ENCODE data around the gene GJC1. TPM values are rescaled to one million over a fixed set of nuclear protein-coding genes. Genes with fewer than 3 reads are reported as not detected.

GJC1 gene
- total and polyA plus RNA-seq, 2 donors (not counting 1 experiment from before 2014, with no cell fraction given): 33.9 to 97.3 TPM

DNA sequence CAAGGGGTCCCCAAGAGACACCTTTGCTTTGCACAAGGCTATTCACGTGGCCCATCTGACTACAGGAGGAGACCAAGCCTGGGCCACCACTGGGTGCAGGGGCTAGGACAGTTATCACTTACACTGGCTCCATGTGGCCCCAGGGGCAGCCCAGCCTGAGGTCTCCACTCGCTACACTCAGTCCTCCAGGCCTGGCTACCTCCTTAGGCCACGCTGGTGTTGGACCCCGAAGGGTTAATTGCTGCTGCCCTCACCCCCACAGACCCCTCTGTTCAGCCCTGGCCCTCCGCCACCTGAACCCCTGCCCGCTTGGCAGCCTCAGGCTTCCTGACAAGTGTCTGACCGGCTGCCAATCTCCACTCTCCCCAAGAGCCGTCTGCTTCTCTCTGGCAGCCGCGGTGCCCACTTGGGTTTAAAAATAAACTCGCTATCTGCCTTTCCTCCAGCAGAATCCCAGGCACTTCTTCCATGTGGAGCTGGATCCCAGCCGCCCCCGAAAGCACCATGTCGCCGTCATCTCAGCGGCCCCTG lies 43.5 kb downstream of the GJC1 start:
- H4K20me1 ChIP-seq (ENCODE audit: control insufficient read depth, extremely low read depth, insufficient read depth, low read length): no peaks in the 10 kb centered on the region
- no peaks in the 10 kb centered on the region for H3K27me3 ChIP-seq (ENCODE audit: control insufficient read depth, insufficient read depth, low read length)
- no peak overlapping the region for H3K4me2 ChIP-seq (ENCODE audit: extremely low read depth, insufficient read depth, low read length)
- H3K27ac ChIP-seq (ENCODE audit: insufficient read depth, low read length): no peak overlapping the region
- TF ChIP-seq, protein P1, sequence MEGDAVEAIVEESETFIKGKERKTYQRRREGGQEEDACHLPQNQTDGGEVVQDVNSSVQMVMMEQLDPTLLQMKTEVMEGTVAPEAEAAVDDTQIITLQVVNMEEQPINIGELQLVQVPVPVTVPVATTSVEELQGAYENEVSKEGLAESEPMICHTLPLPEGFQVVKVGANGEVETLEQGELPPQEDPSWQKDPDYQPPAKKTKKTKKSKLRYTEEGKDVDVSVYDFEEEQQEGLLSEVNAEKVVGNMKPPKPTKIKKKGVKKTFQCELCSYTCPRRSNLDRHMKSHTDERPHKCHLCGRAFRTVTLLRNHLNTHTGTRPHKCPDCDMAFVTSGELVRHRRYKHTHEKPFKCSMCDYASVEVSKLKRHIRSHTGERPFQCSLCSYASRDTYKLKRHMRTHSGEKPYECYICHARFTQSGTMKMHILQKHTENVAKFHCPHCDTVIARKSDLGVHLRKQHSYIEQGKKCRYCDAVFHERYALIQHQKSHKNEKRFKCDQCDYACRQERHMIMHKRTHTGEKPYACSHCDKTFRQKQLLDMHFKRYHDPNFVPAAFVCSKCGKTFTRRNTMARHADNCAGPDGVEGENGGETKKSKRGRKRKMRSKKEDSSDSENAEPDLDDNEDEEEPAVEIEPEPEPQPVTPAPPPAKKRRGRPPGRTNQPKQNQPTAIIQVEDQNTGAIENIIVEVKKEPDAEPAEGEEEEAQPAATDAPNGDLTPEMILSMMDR (conservative IDR thresholded peaks at IDR 0.05 in 1 of 2, IDR thresholded peaks at IDR 0.05 in 1 of 2; ENCODE audit: low read depth in 1 of 2, low read length in 2 of 2): no peak
- no peak for TF ChIP-seq EZH2 (IDR thresholded peaks at IDR 0.05; ENCODE audit: low read length, missing control alignments)
- H3K9ac ChIP-seq (ENCODE audit: insufficient read depth, low read length): no peak overlapping the region
- H3K4me1 ChIP-seq (ENCODE audit: control insufficient read depth, extremely low read depth, insufficient read depth, low read length): no peaks in the 10 kb centered on the region
- no peak overlapping the region for H2AFZ ChIP-seq (ENCODE audit: low read length)
- H3K36me3 ChIP-seq (ENCODE audit: control insufficient read depth, insufficient read depth, low read length): no peaks in the 10 kb centered on the region
- H3K9me3 ChIP-seq (ENCODE audit: control insufficient read depth, insufficient read depth, low read depth, low read length): no peaks in the 10 kb centered on the region
- DNase-seq (ENCODE audit: low read depth in 2 of 2): no peak
- no peak overlapping the region for H3K4me3 ChIP-seq (replicated peaks in 1 of 4; ENCODE audit: control extremely low read depth in 1 of 4, insufficient read depth in 1 of 4, low read depth in 3 of 4, low read length in 4 of 4)
- H3K79me2 ChIP-seq (ENCODE audit: control insufficient read depth, insufficient read depth, low read length): no peaks in the 10 kb centered on the region

DNA sequence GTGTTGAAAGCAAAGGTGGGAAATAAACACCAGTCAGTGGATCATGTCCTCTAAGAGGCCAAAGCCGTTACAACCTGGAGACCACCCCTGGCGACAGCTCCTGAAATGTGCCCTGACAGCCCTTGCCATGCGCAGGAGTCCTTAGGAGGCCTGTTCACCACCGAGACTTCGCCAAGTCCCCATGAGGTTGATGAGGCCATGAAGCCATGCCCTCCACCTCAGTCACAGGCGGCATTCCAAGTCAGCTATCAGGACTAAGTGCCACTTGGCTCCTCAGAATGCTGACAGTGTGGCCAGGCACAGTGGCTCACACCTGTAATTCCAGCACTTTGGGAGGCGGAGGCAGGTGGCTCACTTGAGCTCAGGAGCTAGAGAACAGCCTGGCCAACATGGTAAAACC lies 44.2 kb downstream of the GJC1 start:
- no peak for DNase-seq (ENCODE audit: low read depth in 2 of 2)
- Histone ChIP-seq H3K79me2 (ENCODE audit: control insufficient read depth, insufficient read depth, low read length) (no peaks in the 10 kb centered on the region), H3K9me3 (ENCODE audit: control insufficient read depth, insufficient read depth, low read depth, low read length) (no peaks in the 10 kb centered on the region), H4K20me1 (ENCODE audit: control insufficient read depth, extremely low read depth, insufficient read depth, low read length) (no peaks in the 10 kb centered on the region), H3K36me3 (ENCODE audit: control insufficient read depth, insufficient read depth, low read length) (no peaks in the 10 kb centered on the region), H3K4me2 (ENCODE audit: extremely low read depth, insufficient read depth, low read length) (no peak overlapping the region), H3K27ac (ENCODE audit: insufficient read depth, low read length) (no peak overlapping the region), H3K4me1 (ENCODE audit: control insufficient read depth, extremely low read depth, insufficient read depth, low read length) (no peaks in the 10 kb centered on the region), H3K27me3 (ENCODE audit: control insufficient read depth, insufficient read depth, low read length) (no peaks in the 10 kb centered on the region), H3K9ac (ENCODE audit: insufficient read depth, low read length) (no peak overlapping the region), H2AFZ (ENCODE audit: low read length) (no peak overlapping the region), H3K4me3 (replicated peaks in 1 of 4; ENCODE audit: control extremely low read depth in 1 of 4, insufficient read depth in 1 of 4, low read depth in 3 of 4, low read length in 4 of 4) (no peak overlapping the region)
- TF ChIP-seq, protein P1 (conservative IDR thresholded peaks at IDR 0.05 in 1 of 2, IDR thresholded peaks at IDR 0.05 in 1 of 2; ENCODE audit: low read depth in 1 of 2, low read length in 2 of 2): no peak
- no peak for TF ChIP-seq EZH2 (IDR thresholded peaks at IDR 0.05; ENCODE audit: low read length, missing control alignments)

DNA sequence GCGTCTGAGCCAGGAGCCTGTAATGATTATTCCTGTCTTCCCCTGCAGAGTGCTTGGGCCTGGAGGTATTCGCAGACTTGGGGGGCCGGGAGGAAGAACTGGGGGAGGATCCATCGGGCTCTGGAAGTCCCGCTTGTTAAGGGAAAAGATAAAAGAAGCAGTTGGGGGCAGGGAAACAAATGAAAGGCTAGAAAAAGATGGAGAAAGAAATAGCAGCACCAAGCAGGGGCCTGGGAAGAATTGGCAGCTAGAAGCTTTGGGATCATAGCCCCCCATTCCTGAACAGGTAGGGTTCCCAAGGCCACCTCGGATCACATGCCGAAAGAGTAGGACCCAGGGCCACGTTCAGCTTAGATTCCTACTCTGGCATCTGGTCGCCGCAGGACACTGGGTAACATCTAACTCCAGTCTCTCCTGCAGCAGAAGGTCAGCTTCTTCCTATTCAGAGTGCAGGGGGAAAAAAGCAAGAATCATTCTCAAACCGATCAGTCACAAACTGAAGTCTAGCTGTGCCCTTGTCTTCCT lies 47.7 kb downstream of the GJC1 start:
- no peaks in the 10 kb centered on the region for H4K20me1 ChIP-seq (ENCODE audit: control insufficient read depth, extremely low read depth, insufficient read depth, low read length)
- no peak overlapping the region for H3K9ac ChIP-seq (ENCODE audit: insufficient read depth, low read length)
- peaks cover 2% of the 10 kb centered on the region for H3K4me1 ChIP-seq (ENCODE audit: control insufficient read depth, extremely low read depth, insufficient read depth, low read length)
- no peaks in the 10 kb centered on the region for H3K9me3 ChIP-seq (ENCODE audit: control insufficient read depth, insufficient read depth, low read depth, low read length)
- no peak for DNase-seq (ENCODE audit: low read depth in 2 of 2)
- H3K4me2 ChIP-seq (ENCODE audit: extremely low read depth, insufficient read depth, low read length): no peak overlapping the region
- H3K27ac ChIP-seq (ENCODE audit: insufficient read depth, low read length): no peak overlapping the region
- TF ChIP-seq EZH2 (IDR thresholded peaks at IDR 0.05; ENCODE audit: low read length, missing control alignments): no peak
- TF ChIP-seq, protein P1 (conservative IDR thresholded peaks at IDR 0.05 in 1 of 2, IDR thresholded peaks at IDR 0.05 in 1 of 2; ENCODE audit: low read depth in 1 of 2, low read length in 2 of 2): no peak
- H3K4me3 ChIP-seq (replicated peaks in 1 of 4; ENCODE audit: control extremely low read depth in 1 of 4, insufficient read depth in 1 of 4, low read depth in 3 of 4, low read length in 4 of 4): no peak overlapping the region
- no peaks in the 10 kb centered on the region for H3K27me3 ChIP-seq (ENCODE audit: control insufficient read depth, insufficient read depth, low read length)
- no peaks in the 10 kb centered on the region for H3K36me3 ChIP-seq (ENCODE audit: control insufficient read depth, insufficient read depth, low read length)
- no peak overlapping the region for H2AFZ ChIP-seq (ENCODE audit: low read length)
- H3K79me2 ChIP-seq (ENCODE audit: control insufficient read depth, insufficient read depth, low read length): no peaks in the 10 kb centered on the region
